Measurements from ENCODE around the gene TMEM101. TPM values are rescaled to one million over a fixed set of nuclear protein-coding genes. Genes with fewer than 3 reads are reported as not detected.

Gene TMEM101
- total and polyA plus RNA-seq, 2 experiments from 2014 or later, result 25.0 to 45.4 TPM

GRCh38 chr17:44012874-44013273 lies 1.9 kb downstream of the TMEM101 start:
- Histone ChIP-seq H2AFZ (no peak overlapping the region), H3K27ac (no peak overlapping the region)
- in situ Hi-C loops (cut with MboI), result no loop called here

GRCh38 chr17:44012391-44012790 lies 2.4 kb downstream of the TMEM101 start:
- TF ChIP-seq EZH2phosphoT487 (IDR thresholded peaks at IDR 0.05; ENCODE audit: insufficient read depth, low read depth), result no peak
- TF ChIP-seq EZH2 (IDR thresholded peaks at IDR 0.05; ENCODE audit: insufficient read depth, poor library complexity, severe bottlenecking), result no peak
- Histone ChIP-seq H3F3A (ENCODE audit: insufficient read depth) (no peaks in the 10 kb centered on the region; the same call in 1 of the 2 replicates), H3K9me2 (ENCODE audit: insufficient read depth) (no peaks in the 10 kb centered on the region), H3K4me2 (ENCODE audit: unreplicated experiment) (no peak overlapping the region), H3K27me3 (replicated peaks; ENCODE audit: insufficient read depth) (no peaks in the 10 kb centered on the region), H3K9me3 (ENCODE audit: low read depth) (no peaks in the 10 kb centered on the region), H3K9ac (no peak overlapping the region), H3K79me2 (ENCODE audit: insufficient read depth) (peaks cover 15% of the 10 kb centered on the region), H3K4me3 (no peak overlapping the region), H4K20me1 (ENCODE audit: insufficient read depth) (no peaks in the 10 kb centered on the region), H3K4me1 (ENCODE audit: insufficient read depth) (peaks cover 12% of the 10 kb centered on the region; the same call in 1 of the 2 replicates), H3K27ac (no peak overlapping the region), H3K36me3 (ENCODE audit: low read depth) (no peaks in the 10 kb centered on the region), H2AFZ (no peak overlapping the region)
- WGBS, 2 experiments (ENCODE audit: low coverage in 1 of 2, low lambda C conversion rate in 2 of 2, missing lambda C conversion rate in 2 of 2), result 97 to 100% methylated on average over 3 of the region's 3 CpGs
- in situ Hi-C loops (cut with MboI), result no loop called here
- no peak for DNase-seq

More at GRCh38 chr17:44012874-44013273, 1.9 kb downstream of the TMEM101 start:
- H3K9me2 ChIP-seq (ENCODE audit: insufficient read depth), result no peaks in the 10 kb centered on the region
- no peak overlapping the region for H3K9ac ChIP-seq
- H4K20me1 ChIP-seq (ENCODE audit: insufficient read depth), result no peaks in the 10 kb centered on the region
- H3K9me3 ChIP-seq (ENCODE audit: low read depth), result no peaks in the 10 kb centered on the region
- H3F3A ChIP-seq (ENCODE audit: insufficient read depth), result no peaks in the 10 kb centered on the region; the same call in 1 of the 2 replicates
- H3K4me2 ChIP-seq (ENCODE audit: unreplicated experiment), result no peak overlapping the region
- TF ChIP-seq EZH2 (IDR thresholded peaks at IDR 0.05; ENCODE audit: insufficient read depth, poor library complexity, severe bottlenecking) (no peak), EZH2phosphoT487 (IDR thresholded peaks at IDR 0.05; ENCODE audit: insufficient read depth, low read depth) (no peak)
- no peaks in the 10 kb centered on the region for H3K36me3 ChIP-seq (ENCODE audit: low read depth)
- WGBS, 2 experiments (ENCODE audit: low coverage in 1 of 2, low lambda C conversion rate in 2 of 2, missing lambda C conversion rate in 2 of 2), result 93 to 96% methylated on average over 13 to 14 of the region's 14 CpGs
- H3K27me3 ChIP-seq (replicated peaks; ENCODE audit: insufficient read depth), result no peaks in the 10 kb centered on the region
- no peak for DNase-seq
- no peak overlapping the region for H3K4me3 ChIP-seq
- peaks cover 9% of the 10 kb centered on the region; the same call in 1 of the 2 replicates for H3K4me1 ChIP-seq (ENCODE audit: insufficient read depth)
- peaks cover 15% of the 10 kb centered on the region for H3K79me2 ChIP-seq (ENCODE audit: insufficient read depth)

GRCh38 chr17:44011876-44012275 lies 2.9 kb downstream of the TMEM101 start:
- Histone ChIP-seq H3K9ac (no peak overlapping the region), H3K79me2 (ENCODE audit: insufficient read depth) (peaks cover 15% of the 10 kb centered on the region), H4K20me1 (ENCODE audit: insufficient read depth) (no peaks in the 10 kb centered on the region), H3K4me3 (no peak overlapping the region), H3K9me3 (ENCODE audit: low read depth) (no peaks in the 10 kb centered on the region), H3F3A (ENCODE audit: insufficient read depth) (no peaks in the 10 kb centered on the region; the same call in 1 of the 2 replicates), H3K9me2 (ENCODE audit: insufficient read depth) (no peaks in the 10 kb centered on the region), H3K4me1 (ENCODE audit: insufficient read depth) (peaks cover 12% of the 10 kb centered on the region; the same call in 1 of the 2 replicates), H3K27me3 (replicated peaks; ENCODE audit: insufficient read depth) (no peaks in the 10 kb centered on the region), H3K36me3 (ENCODE audit: low read depth) (no peaks in the 10 kb centered on the region), H2AFZ (no peak overlapping the region), H3K4me2 (ENCODE audit: unreplicated experiment) (no peak overlapping the region), H3K27ac (no peak overlapping the region)
- TF ChIP-seq EZH2phosphoT487 (IDR thresholded peaks at IDR 0.05; ENCODE audit: insufficient read depth, low read depth), result no peak
- TF ChIP-seq EZH2 (IDR thresholded peaks at IDR 0.05; ENCODE audit: insufficient read depth, poor library complexity, severe bottlenecking), result no peak
- in situ Hi-C loops (cut with MboI), result no loop called here
- DNase-seq, result no peak
- 86 to 87% methylated on average over 9 of the region's 9 CpGs for WGBS, 2 experiments (ENCODE audit: low coverage in 1 of 2, low lambda C conversion rate in 2 of 2, missing lambda C conversion rate in 2 of 2)

DNA sequence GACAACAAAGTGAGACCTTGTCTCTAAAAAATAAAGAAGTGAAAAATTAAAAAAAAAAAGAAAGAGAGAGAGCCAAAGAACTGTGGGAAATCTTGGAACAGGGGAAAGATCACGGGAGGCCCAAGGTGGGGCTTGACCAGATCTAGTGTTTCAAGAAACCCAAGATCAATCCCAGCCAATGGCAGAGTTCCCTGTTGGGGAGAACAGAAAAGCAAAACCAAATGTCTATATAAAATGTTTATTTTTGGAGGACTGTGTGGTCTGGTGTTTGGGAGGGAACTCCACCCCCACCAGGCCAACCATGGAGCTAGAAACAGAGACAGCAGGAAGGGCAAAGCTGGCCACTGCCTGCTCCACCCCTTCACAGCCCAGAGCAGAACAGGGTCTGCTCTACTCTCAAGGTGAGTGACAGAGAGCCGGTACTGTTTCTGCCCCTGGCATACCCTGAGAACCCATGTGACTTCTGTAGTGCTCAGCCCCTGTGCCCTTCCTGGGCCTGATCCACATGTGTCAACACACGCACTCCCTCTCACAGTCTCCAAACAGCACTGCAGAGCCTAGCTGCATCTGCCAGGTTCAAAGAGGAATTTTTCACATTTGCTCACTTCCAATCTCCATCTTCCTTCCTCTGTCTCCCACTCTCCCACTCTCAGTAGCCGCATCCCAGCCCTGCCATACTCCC lies 3.7 kb downstream of the TMEM101 start:
- in situ Hi-C loops (cut with MboI), result no loop called here
- no peak overlapping the region for H3K27ac ChIP-seq
- H4K20me1 ChIP-seq (ENCODE audit: insufficient read depth), result no peaks in the 10 kb centered on the region
- DNase-seq, result no peak
- H3K4me2 ChIP-seq (ENCODE audit: unreplicated experiment), result no peak overlapping the region
- peaks cover 15% of the 10 kb centered on the region for H3K79me2 ChIP-seq (ENCODE audit: insufficient read depth)
- H3K9ac ChIP-seq, result no peak overlapping the region
- H3K4me3 ChIP-seq, result no peak overlapping the region
- no peaks in the 10 kb centered on the region for H3K9me2 ChIP-seq (ENCODE audit: insufficient read depth)
- TF ChIP-seq EZH2 (IDR thresholded peaks at IDR 0.05; ENCODE audit: insufficient read depth, poor library complexity, severe bottlenecking) (no peak), EZH2phosphoT487 (IDR thresholded peaks at IDR 0.05; ENCODE audit: insufficient read depth, low read depth) (no peak)
- no peak overlapping the region for H2AFZ ChIP-seq
- no peaks in the 10 kb centered on the region for H3K27me3 ChIP-seq (replicated peaks; ENCODE audit: insufficient read depth)
- H3F3A ChIP-seq (ENCODE audit: insufficient read depth), result no peaks in the 10 kb centered on the region; the same call in 1 of the 2 replicates
- WGBS, 2 experiments (ENCODE audit: low coverage in 1 of 2, low lambda C conversion rate in 2 of 2, missing lambda C conversion rate in 2 of 2), result 55 to 57% methylated on average over 4 of the region's 4 CpGs
- H3K36me3 ChIP-seq (ENCODE audit: low read depth), result no peaks in the 10 kb centered on the region
- no peaks in the 10 kb centered on the region for H3K9me3 ChIP-seq (ENCODE audit: low read depth)
- H3K4me1 ChIP-seq (ENCODE audit: insufficient read depth), result peaks cover 12% of the 10 kb centered on the region; the same call in 1 of the 2 replicates
